Mucosa of stomach (tissue), 1 donor: ENCODE results near the gene ZNF584.

ENCODE experiments used
- H3K27me3 ChIP-seq: one replicate; pipeline ENCODE4 v1.7.0; 2013; ENCODE audit warnings: mild to moderate bottlenecking, low read length; ENCODE audit not compliant: control insufficient read depth, insufficient read depth
- H3K36me3 ChIP-seq: one replicate; pipeline ENCODE4 v1.7.0; 2013; ENCODE audit warnings: low read length; ENCODE audit not compliant: control insufficient read depth, insufficient read depth
- H3K4me1 ChIP-seq: one replicate; pipeline ENCODE4 v1.7.0; 2013; ENCODE audit warnings: mild to moderate bottlenecking, low read length; ENCODE audit not compliant: control insufficient read depth, insufficient read depth
- H3K4me3 ChIP-seq: one replicate; pipeline ENCODE4 v1.7.0; 2013; ENCODE audit warnings: low read length
- H3K9ac ChIP-seq: one replicate; pipeline ENCODE4 v1.7.0; 2013; ENCODE audit warnings: mild to moderate bottlenecking, low read length, moderate library complexity
- H3K9me3 ChIP-seq: one replicate; pipeline ENCODE4 v1.7.0; 2013; ENCODE audit warnings: mild to moderate bottlenecking, low read length, moderate library complexity; ENCODE audit not compliant: control insufficient read depth
- donor health status: Pancreatic carcinoma.

The ZNF584 gene

DNA sequence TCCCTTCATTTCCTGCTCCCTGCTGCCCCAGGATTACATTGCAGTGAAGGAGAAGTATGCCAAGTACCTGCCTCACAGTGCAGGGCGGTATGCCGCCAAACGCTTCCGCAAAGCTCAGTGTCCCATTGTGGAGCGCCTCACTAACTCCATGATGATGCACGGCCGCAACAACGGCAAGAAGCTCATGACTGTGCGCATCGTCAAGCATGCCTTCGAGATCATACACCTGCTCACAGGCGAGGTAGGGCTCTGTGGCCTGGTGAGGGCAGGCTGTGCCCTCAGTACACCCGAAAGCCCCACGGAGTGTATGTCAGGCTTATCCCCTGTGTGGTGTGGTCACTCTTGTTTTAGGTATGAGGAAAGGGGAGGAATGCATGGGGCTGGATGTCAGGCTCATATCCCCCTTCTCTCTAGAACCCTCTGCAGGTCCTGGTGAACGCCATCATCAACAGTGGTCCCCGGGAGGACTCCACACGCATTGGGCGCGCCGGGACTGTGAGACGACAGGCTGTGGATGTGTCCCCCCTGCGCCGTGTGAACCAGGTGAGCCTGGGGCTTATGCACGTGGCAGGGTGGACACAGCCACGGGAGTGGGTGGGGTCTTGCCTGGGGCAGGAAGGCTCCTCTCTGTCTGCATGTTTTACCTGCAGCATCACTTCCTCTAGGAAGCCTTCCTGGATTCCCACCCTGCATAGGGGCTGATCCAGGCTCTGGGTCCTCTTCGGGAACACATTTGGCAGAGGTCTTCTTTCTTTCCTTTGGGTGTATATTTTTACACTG is 15.3 kb upstream of the ZNF584 start:
- Histone ChIP-seq H3K4me1 (peaks cover 12% of the 10 kb centered on the region), H3K36me3 (peaks cover 8% of the 10 kb centered on the region), H3K9ac (no peak overlapping the region)

DNA sequence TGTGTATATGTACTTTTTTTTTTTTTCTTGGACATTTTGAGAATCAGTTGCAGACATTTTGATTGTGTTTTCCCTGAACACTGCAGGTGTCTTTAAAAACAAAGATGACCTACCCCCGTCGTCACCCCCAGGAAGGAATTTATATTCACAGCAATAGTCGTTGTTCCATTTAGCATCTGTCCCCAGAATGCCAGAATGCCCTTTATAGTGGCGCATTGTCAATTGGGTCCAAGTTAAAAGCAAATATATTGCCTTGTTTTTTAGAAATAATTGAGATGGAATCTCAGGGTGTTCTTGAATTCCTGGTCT is 14.8 kb upstream of the ZNF584 start:
- H3K36me3 ChIP-seq, result peaks cover 8% of the 10 kb centered on the region
- no peak overlapping the region for H3K4me3 ChIP-seq
- H3K27me3 ChIP-seq, result peaks cover 25% of the 10 kb centered on the region
- H3K9me3 ChIP-seq, result no peaks in the 10 kb centered on the region
- peaks cover 11% of the 10 kb centered on the region for H3K4me1 ChIP-seq
- H3K9ac ChIP-seq, result no peak overlapping the region

More for the DNA sequence above, 15.3 kb upstream of the ZNF584 start:
- Histone ChIP-seq H3K9me3 (no peaks in the 10 kb centered on the region), H3K27me3 (peaks cover 24% of the 10 kb centered on the region), H3K4me3 (no peak overlapping the region)

GRCh38 chr19:58394821-58395219 is 13.6 kb upstream of the ZNF584 start:
- Histone ChIP-seq H3K4me3 (no peak overlapping the region), H3K9me3 (no peaks in the 10 kb centered on the region), H3K9ac (no peak overlapping the region), H3K27me3 (peaks cover 25% of the 10 kb centered on the region), H3K4me1 (peaks cover 11% of the 10 kb centered on the region), H3K36me3 (peaks cover 8% of the 10 kb centered on the region)

GRCh38 chr19:58395220-58395978 is 13.1 kb upstream of the ZNF584 start, which contains the start of gene RNF225:
RNF225 (plus strand) TSS chr19:58395656; CDS start chr19:58396090, 434 bp downstream.
- Histone ChIP-seq H3K4me1 (peaks cover 14% of the 10 kb centered on the region), H3K27me3 (peaks cover 25% of the 10 kb centered on the region), H3K4me3 (no peak within 1 kb of the TSS), H3K9me3 (no peaks in the 10 kb centered on the region), H3K36me3 (peaks cover 8% of the 10 kb centered on the region), H3K9ac (no peak within 1 kb of the TSS)

DNA sequence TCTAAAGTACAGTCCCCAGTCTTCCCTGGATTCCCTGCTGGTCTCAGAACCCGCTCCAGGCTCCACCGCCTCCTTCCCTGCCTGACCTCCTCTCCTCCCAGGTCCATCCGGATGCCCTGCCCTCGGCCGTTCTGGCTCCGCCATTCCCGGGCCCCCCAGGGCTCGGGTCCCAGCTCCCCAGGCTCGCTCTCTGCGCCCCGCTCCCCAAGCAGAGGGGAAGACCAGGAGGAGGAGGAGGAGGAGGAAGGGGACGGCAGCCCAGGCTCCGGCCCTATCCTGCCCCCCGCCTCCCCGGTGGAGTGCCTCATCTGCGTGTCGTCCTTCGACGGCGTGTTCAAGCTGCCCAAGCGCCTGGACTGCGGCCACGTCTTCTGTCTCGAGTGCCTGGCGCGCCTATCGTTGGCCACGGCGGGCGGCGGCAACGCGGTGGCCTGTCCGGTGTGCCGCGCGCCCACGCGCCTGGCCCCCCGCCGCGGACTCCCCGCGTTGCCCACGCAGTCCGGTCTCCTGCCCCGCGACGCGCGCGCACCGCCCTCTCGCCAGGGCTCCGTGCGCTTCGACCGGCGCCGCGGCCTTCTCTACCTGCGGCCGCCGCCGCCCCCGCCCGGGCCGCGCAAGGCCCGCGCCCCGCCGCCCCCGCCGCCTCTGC is 12.3 kb upstream of the ZNF584 start:
- peaks cover 25% of the 10 kb centered on the region for H3K27me3 ChIP-seq
- H3K4me1 ChIP-seq, result peaks cover 21% of the 10 kb centered on the region
- no peak overlapping the region for H3K9ac ChIP-seq
- H3K4me3 ChIP-seq, result no peak overlapping the region
- peaks cover 8% of the 10 kb centered on the region for H3K36me3 ChIP-seq
- H3K9me3 ChIP-seq, result no peaks in the 10 kb centered on the region

GRCh38 chr19:58396691-58397532 is 11.5 kb upstream of the ZNF584 start:
- peaks cover 25% of the 10 kb centered on the region for H3K27me3 ChIP-seq
- H3K9ac ChIP-seq, result no peak overlapping the region
- peaks cover 8% of the 10 kb centered on the region for H3K36me3 ChIP-seq
- no peak overlapping the region for H3K4me3 ChIP-seq
- no peaks in the 10 kb centered on the region for H3K9me3 ChIP-seq
- H3K4me1 ChIP-seq, result peaks cover 23% of the 10 kb centered on the region

GRCh38 chr19:58397533-58398037 is 10.9 kb upstream of the ZNF584 start:
- Histone ChIP-seq H3K36me3 (peaks cover 8% of the 10 kb centered on the region), H3K27me3 (peaks cover 25% of the 10 kb centered on the region), H3K9me3 (no peaks in the 10 kb centered on the region), H3K4me3 (no peak overlapping the region), H3K9ac (no peak overlapping the region), H3K4me1 (peaks cover 26% of the 10 kb centered on the region)

DNA sequence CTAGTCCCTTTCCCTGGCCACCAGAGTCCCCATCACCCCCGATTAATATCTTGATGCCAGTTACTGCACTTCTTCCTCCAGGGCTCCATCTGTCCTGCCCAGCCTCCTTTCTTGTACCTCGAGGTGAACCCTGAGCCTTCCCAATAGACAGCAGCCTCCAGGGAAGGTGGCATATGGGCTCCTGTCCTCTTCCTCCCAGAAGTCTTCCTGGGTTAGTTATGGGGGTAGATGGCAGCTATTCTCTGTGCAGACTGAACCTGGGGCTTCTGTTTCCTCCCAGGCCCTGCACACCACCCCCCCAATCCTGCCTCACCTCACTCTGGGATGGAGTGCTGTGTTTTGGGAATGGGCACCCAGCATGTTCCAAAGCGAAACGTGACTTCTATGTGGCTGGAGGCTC is 10.4 kb upstream of the ZNF584 start:
- H3K9ac ChIP-seq, result no peak overlapping the region
- H3K9me3 ChIP-seq, result no peaks in the 10 kb centered on the region
- H3K4me3 ChIP-seq, result no peak overlapping the region
- H3K36me3 ChIP-seq, result peaks cover 3% of the 10 kb centered on the region
- peaks cover 26% of the 10 kb centered on the region for H3K4me1 ChIP-seq
- peaks cover 25% of the 10 kb centered on the region for H3K27me3 ChIP-seq

DNA sequence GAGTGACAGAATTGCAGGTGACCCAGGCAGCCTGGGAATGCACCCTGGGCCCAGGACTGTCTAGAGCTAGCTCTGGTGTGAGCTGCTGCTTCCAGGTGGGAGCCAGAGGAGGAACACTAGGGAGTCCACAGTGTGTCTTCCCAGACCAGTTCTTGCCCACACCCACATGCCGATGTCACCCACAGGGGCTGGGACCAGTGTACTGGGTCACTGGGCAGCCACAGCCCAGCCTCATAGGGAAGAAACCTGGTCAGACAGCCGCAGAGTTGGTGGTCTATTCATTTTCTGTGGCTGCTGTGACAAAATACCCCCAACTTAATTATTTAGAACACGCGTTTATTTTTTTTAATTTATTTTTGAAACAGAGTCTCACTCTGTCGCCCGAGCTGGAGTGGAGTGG is 9.9 kb upstream of the ZNF584 start:
- Histone ChIP-seq H3K9me3 (no peaks in the 10 kb centered on the region), H3K36me3 (no peaks in the 10 kb centered on the region)

GRCh38 chr19:58399903-58400302 is 8.5 kb upstream of the ZNF584 start:
- H3K27me3 ChIP-seq, result peaks cover 25% of the 10 kb centered on the region
- H3K4me3 ChIP-seq, result no peak overlapping the region
- no peak overlapping the region for H3K9ac ChIP-seq

More for the DNA sequence above, 9.9 kb upstream of the ZNF584 start:
- Histone ChIP-seq H3K4me3 (no peak overlapping the region), H3K4me1 (peaks cover 26% of the 10 kb centered on the region), H3K27me3 (peaks cover 25% of the 10 kb centered on the region), H3K9ac (no peak overlapping the region)

DNA sequence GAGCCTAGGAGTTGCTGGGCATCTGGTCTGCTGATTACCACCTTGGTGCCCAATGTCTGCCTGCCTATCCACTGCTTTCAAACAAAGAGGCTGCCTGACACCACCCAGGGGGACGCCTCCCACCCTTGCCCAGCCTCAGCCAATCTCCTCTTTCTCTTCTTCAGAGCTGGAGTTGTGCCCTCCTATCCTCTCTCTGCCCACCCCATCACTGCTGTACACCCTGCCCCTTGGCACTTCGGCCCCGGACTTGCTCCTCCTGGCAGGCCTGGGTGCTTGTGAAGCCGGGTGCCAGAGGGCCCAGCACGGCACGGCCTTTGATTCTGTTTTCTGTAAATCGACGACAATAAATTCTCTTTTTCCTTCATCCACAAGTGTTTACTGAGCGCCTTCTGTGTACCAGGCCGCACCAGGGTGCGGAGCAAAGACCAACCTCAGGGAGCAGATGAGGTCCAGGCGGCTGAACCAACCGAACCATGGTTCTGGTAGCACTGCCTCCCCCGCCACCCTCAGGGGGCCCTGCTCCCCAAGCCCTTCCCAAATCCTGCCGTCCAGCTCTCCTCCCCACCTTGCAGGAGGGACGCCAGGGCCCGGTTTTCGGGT is 8.0 kb upstream of the ZNF584 start:
- peaks cover 25% of the 10 kb centered on the region for H3K27me3 ChIP-seq
- H3K4me1 ChIP-seq, result peaks cover 23% of the 10 kb centered on the region
- no peaks in the 10 kb centered on the region for H3K9me3 ChIP-seq
- no peaks in the 10 kb centered on the region for H3K36me3 ChIP-seq
- peak overlapping the region; percentile 67 for H3K4me3 ChIP-seq
- peak overlapping the region; percentile 57 for H3K9ac ChIP-seq

More at GRCh38 chr19:58399903-58400302, 8.5 kb upstream of the ZNF584 start:
- Histone ChIP-seq H3K36me3 (no peaks in the 10 kb centered on the region), H3K4me1 (peaks cover 26% of the 10 kb centered on the region), H3K9me3 (no peaks in the 10 kb centered on the region)
